HG02763 (cell line): ENCODE data around the gene DNAH5.
"Not testable (repeated sequence)": the region's sequence is repeated elsewhere in the genome, so short reads cannot be mapped to it uniquely, and the experiment has no call there.

Experiments
- ATAC-seq: cut with Tn5 transposase; IDR thresholded peaks from one replicate; pipeline ENCODE4 v1.9.1; 2021; ENCODE audit warnings: mild to moderate bottlenecking, moderate library complexity; ENCODE audit not compliant: unreplicated experiment

DNAH5 gene

GRCh38 chr5:13833440-13833839 is 111.0 kb downstream of the DNAH5 start:
- no peak for ATAC-seq

GRCh38 chr5:13831351-13831750 is 113.1 kb downstream of the DNAH5 start:
- ATAC-seq: no peak

- ATAC-seq: no peak
These were observed 114.0 kb downstream of the DNAH5 start for GRCh38 chr5:13830536-13830935.

- no peak for ATAC-seq
These were observed 123.1 kb downstream of the DNAH5 start for GRCh38 chr5:13821366-13821765.

- no peak for ATAC-seq
These were observed 128.4 kb downstream of the DNAH5 start for GRCh38 chr5:13816126-13816525.

GRCh38 chr5:13814301-13814700 is 130.2 kb downstream of the DNAH5 start:
- ATAC-seq: no peak

GRCh38 chr5:13809921-13810320 is 134.6 kb downstream of the DNAH5 start:
- ATAC-seq: no peak

GRCh38 chr5:13804336-13804735 is 140.2 kb downstream of the DNAH5 start:
- ATAC-seq: no peak

GRCh38 chr5:13798569-13798968 is 145.9 kb downstream of the DNAH5 start:
- ATAC-seq: not testable (repeated sequence)

- no peak for ATAC-seq
These were observed 158.6 kb downstream of the DNAH5 start for GRCh38 chr5:13785781-13786415.

GRCh38 chr5:13783726-13784125 is 160.8 kb downstream of the DNAH5 start:
- ATAC-seq: no peak

- no peak for ATAC-seq
These were observed 164.4 kb downstream of the DNAH5 start for GRCh38 chr5:13780081-13780480.

GRCh38 chr5:13773649-13774048 is 170.8 kb downstream of the DNAH5 start:
- ATAC-seq: no peak

- no peak for ATAC-seq
These were observed 173.4 kb downstream of the DNAH5 start for GRCh38 chr5:13771011-13771571.

GRCh38 chr5:13766236-13766635 is 178.3 kb downstream of the DNAH5 start:
- no peak for ATAC-seq

GRCh38 chr5:13763719-13764118 is 180.8 kb downstream of the DNAH5 start:
- ATAC-seq: no peak

GRCh38 chr5:13749766-13750165 is 194.7 kb downstream of the DNAH5 start:
- no peak for ATAC-seq

GRCh38 chr5:13746026-13746425 is 198.5 kb downstream of the DNAH5 start:
- ATAC-seq: no peak

- ATAC-seq: no peak
These were observed 199.0 kb downstream of the DNAH5 start for GRCh38 chr5:13745508-13745907.

GRCh38 chr5:13740471-13740870 is 204.0 kb downstream of the DNAH5 start:
- ATAC-seq: no peak

- ATAC-seq: no peak
These were observed 205.0 kb downstream of the DNAH5 start for GRCh38 chr5:13739479-13739878.

- no peak for ATAC-seq
These were observed 208.8 kb downstream of the DNAH5 start for GRCh38 chr5:13735691-13736090.

GRCh38 chr5:13731121-13731628 is 213.3 kb downstream of the DNAH5 start:
- ATAC-seq: no peak
